ENCODE data around the gene NAXE.

- TF ChIP-seq CTCF (IDR thresholded peaks at IDR 0.05; ENCODE audit: low read depth, low read length, poor library complexity, severe bottlenecking) (no peak), EZH2phosphoT487 (IDR thresholded peaks at IDR 0.05; ENCODE audit: borderline replicate concordance, low read length) (no peak)
Measured at GRCh38 chr1:156552518-156552917, 39.1 kb upstream of the NAXE start.

Measured in DOHH2 (cell line).